IgD-negative memory B cell (primary cell): ENCODE measurements around the gene HOXC12. TPM values are rescaled to one million over a fixed set of nuclear protein-coding genes. Genes with fewer than 3 reads are reported as not detected.

ENCODE experiments used
- polyA plus RNA-seq: library from polyadenylated mRNA; unstranded; fragments of 300-500 nt; fragmentation: Illumina TruSeq; gene quantifications from one replicate; pipeline ENCODE4 v1.2.3, GENCODE V29; 2021

The HOXC12 gene
- polyA plus RNA-seq, 1 donor from 2014 or later, result not detected

Other genes with a start within 250 kb of the HOXC12 start
- gene CALCOCO1, start 227.5 kb upstream of the HOXC12 start, polyA plus RNA-seq, result 52.0 TPM
- not detected for gene CISTR, start 202.9 kb upstream of the HOXC12 start, polyA plus RNA-seq
- not detected for gene HOXC13, start 16.1 kb upstream of the HOXC12 start, polyA plus RNA-seq
- gene HOXC11, start 18.2 kb downstream of the HOXC12 start, polyA plus RNA-seq, result not detected
- not detected for gene HOTAIR, start 20.1 kb downstream of the HOXC12 start, polyA plus RNA-seq
- gene HOXC10, start 30.2 kb downstream of the HOXC12 start, polyA plus RNA-seq, result not detected
- gene HOXC9, start 45.3 kb downstream of the HOXC12 start, polyA plus RNA-seq, result not detected
- gene HOXC8, start 54.1 kb downstream of the HOXC12 start, polyA plus RNA-seq, result not detected
- not detected for gene HOXC6, start 73.5 kb downstream of the HOXC12 start, polyA plus RNA-seq
- gene HOXC5, start 78.1 kb downstream of the HOXC12 start, polyA plus RNA-seq, result not detected
- 2.3 TPM for gene HOXC4, start 98.9 kb downstream of the HOXC12 start, polyA plus RNA-seq
- gene SMUG1, start 234.1 kb downstream of the HOXC12 start, polyA plus RNA-seq, result 32.3 TPM